Stimulated activated CD4-positive, alpha-beta T cell treated with anti-CD3 and anti-CD28 coated beads, Interleukin-2, amount 100 ng/mL, for 4 hours (primary cell): ENCODE measurements around the gene KIAA1328.

ENCODE experiments used
- DNase-seq: peaks from one replicate; pipeline ENCODE4 v3.0.0-alpha.2; 2020; ENCODE audit warnings: low read depth

The KIAA1328 gene

DNA sequence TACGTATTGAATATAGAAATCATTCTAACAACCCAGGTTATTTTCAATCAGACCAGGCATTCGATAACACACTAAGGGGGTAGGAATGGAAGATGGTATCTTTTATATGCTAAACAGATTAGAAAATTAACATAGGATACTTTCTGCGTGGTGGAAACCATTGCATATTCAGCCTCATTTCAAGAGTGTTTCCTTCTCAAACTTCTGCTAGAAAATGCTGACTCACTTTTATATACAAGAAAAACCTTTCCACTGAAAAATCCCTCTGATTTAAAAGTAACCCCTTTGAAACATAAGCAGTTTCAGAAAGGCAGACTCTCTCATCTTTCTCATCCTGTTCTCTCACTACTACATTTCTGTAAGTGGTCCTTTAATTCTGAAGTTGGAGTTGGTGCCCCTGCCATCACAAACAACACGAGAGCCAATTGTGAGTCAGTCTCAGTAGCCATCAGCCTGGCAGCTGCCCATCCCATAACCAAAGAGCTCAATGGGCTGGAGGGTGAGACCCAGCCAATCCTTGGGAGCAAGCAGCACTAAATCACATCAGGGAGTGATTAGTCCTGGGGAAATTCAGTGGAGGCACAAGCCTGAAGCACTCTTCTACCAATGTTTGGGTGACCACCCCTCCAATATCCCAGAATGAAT, 393.5 kb downstream of the KIAA1328 start:
- no peak for DNase-seq

DNA sequence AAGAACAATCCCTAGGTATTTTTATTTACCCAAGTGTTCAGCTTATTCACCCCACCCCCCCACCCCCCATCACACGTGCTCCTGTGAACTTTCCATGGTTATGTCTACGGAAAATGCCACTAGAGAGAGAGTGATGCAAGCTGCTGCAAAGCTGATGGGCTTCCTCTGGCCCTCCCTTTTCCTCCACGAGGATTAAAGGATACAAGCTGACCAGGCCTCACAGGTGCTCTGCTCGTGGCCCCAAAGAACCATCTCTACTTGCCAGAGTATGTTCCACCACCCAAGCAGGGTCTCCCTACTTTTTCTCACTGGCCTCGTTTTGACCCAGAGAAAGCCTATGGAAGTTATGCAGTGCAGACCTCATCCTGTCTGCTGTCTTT, 394.1 kb downstream of the KIAA1328 start:
- no peak for DNase-seq

DNA sequence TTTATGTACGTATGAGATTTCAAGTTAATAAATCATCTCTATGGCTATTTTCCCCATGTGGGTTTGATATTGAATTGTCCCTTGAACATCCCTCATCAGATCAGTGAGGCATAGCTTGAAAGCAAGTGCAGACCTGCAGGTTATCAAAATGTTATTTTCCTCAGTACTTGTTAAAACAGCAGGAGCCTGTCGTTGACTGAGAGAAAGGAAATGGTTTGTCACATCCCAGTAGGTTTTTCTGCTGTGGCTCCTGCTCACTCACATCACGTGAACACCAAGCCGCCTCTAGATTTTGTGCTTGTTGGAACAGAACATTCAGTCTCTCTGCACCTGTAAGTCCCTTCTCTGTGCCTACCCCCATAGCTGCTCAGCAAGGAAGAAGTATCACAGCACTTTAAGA, 396.4 kb downstream of the KIAA1328 start:
- DNase-seq = no peak

DNA sequence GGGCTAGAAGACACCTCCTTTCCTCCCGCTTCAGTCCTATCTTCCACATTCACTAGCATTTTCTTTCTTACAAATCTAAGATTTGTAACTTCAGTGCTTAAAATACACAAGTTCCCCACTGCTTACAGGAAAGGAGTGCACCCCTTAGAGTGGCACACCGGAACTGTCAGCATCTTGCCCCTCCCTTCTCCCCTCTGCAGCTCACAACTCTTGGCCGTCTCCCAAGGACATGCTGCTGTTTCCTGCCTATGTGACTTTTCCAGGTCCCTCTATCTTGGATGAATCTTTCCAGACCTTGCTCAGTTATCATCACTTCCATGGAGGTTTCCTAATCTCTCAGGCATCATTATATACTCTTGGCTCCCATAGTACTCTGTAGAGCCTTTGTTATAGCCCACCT, 401.8 kb downstream of the KIAA1328 start:
- DNase-seq = no peak

DNA sequence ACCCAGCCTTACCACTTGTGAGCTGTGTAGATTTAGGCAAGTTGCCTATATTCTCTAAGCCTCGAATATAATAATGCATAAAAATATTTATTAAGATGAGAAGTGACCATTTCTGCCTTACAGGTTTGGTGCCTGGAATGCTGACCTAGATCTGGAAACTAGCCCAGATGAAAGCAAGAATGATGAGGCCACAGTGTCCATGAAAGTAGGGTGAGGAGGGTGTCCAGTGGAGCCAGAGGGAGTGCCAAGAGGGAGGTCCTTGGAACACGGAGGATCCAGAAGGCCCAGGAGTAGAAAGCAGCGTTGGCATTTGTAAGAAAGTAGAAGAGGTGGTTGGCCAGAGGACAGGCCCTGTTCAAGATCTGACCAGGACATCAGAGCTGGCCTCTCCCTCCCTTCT, 402.3 kb downstream of the KIAA1328 start:
- DNase-seq = no peak

DNA sequence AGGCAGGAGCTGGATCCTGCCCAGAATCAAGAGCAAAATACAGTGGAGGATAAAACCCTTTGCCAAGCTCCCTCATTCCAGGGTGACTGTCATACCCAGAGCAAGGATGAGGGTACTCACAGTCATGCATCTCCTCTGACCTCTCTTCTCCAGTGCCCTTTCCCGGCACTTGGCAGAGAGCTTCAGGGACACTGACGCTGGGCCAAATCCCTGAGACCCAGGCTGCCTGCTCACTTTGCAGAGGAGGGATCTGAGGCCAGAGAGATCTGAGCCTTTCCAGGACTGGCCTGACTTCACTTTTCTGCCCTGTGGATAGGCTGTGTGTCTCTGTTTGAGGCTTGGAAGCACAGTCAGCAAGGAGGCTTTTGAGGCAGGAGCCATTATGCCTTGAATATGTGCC, 406.7 kb downstream of the KIAA1328 start:
- DNase-seq = no peak

DNA sequence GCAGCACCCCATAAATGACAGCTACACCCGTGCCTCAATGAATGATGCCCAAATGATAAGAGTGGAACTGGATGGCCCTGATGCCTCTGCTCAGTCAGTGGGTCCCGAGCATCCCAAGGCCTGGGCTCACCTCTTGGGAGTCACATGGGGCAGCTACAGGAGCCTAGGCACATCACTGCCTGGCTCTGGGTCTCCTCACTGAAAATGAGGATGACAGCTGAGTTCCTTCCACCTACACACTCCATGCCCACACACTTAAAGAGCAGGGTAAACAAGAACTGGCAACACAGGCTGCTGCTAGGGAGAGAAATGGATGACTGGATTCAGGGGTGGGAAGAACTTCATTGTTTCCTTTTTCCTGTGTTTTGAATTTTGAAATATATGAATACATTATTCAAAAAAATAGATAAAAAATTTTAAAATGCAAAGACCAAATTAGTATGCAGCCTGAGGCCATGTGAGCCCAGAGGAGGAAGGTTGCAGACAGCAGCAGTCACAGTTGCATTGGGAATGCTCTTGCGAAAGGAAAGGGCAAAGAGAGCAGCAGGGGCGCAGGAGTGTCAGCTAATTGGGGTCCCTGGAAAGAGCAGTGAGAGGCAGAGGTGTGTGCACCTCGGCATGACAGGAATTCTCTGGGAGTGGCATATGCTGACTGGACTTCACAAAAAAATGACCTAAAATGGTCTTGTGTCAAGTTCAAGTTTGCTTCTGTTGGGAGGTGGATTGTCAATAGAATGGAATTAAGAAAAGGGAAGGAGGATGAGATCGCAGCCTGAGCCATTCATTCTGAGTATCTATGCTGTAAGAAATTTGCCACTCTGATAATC, 409.6 kb downstream of the KIAA1328 start:
- DNase-seq = no peak

DNA sequence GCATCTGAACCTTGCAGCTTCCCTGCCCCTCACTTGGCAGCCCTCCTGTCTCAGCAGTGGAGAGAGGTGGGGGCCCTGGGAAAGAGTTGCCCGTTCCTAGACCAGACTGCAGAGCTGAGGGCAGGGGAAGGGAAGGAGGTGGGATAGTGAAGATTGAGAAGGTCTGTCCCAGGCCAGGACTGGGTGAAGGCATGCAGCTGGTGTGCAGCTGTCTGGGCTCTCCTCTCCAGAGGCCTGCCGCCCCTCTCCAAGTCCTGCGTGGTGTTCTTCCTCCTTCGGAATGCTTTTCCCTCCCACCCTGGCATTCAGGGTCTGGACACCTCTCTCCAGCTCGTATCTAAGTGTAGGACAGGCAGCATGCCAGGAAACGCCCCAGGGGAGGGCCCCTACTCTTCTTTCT, 413.2 kb downstream of the KIAA1328 start:
- DNase-seq = no peak

DNA sequence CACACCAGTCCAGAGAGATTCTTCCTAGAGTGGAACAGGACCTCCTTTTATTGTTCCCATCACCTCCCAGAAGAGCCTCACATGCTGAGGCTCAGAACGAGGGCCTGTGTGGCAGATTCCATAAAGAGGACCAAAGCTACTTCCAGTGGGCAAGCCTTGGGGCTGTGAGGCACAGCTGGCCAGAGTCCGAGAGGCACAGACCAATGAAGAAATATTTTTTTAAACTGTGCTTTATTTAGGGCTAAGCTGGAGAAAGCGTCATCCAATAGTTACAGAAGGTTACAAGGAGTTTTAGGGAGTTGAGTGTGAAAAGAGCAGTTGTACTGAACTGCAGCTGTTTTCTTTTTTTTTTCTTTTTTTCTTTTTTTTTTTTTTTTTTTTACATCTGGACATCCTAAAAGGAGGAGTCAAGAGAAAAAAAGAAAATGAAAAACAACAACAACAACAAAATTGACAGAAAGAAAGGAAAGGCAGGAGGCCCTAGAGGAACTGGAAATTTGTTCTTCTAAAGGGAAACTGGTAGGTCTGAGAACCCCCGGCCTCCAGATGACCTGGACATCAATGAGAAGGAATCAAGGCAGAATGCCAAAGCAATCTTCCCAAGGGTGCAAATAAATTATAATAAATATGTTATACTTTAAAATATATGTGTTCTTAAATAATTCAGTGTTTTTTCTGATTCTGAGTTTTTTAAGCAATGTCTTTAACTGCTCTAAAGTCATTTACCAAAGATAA, 414.1 kb downstream of the KIAA1328 start:
- no peak for DNase-seq

DNA sequence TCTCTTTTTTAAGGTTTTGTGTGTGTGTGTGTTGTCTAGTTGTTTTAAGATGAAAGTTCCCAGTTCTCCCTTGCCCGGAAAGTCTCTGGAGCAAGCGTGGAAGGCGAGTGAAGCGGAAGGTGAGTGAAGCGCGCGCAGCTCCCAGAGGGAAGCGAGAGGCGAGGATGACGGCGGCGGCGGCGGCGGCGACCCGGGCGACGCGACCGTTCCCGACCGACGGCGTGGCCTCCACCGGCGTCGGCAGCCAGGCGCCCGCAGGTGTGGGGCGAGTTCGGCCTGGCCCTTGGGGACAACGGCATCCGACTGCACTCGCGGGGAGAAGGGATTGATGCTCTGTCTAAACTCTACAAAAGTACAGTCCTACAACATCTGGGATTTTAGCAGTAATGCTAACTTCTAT, 414.8 kb downstream of the KIAA1328 start:
- no peak for DNase-seq

DNA sequence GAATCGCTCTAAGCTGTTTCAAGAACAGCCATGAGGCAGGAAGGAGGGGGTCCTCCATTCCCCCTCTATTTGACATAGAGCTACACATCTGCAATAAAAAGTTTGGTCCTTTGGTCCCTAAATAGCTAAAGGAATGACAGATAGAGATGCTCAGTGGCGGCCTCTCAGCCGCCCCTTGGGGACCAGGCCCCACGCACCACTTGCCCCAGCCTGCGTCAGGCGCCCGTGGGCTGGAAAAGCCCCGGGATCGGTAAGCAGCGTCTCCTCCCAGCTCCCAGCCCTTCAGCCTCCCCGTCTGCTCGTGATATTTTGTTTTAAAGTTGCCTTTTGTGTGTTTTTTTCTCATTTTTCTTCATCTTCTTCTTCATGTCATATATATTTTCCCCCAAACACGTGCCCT, 415.7 kb downstream of the KIAA1328 start:
- no peak for DNase-seq

DNA sequence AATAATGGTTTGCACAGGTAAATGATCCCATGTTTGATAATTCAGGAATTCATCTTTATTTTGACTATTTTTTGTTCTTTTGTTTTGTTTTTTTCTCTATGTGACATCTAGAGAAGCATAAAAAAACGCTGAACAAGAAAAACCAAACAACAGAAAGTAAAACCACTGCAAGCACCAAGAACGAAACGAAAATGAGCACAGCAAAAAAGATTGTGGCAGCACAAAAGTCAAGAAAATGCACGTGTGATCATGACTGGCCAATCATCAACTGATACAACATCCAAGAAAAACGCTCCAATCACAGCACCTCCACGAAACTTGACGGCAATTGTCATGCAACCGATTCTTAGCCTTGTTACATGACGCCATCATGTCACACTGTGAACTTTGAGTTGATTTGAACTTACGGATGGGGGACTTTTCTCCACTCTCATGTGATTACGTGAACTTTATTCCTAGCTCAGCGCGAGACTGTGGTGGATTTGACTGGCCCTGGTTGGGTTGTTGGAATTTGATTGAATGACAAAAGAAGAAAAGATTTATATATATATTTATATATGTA, 417.9 kb downstream of the KIAA1328 start:
- no peak for DNase-seq

DNA sequence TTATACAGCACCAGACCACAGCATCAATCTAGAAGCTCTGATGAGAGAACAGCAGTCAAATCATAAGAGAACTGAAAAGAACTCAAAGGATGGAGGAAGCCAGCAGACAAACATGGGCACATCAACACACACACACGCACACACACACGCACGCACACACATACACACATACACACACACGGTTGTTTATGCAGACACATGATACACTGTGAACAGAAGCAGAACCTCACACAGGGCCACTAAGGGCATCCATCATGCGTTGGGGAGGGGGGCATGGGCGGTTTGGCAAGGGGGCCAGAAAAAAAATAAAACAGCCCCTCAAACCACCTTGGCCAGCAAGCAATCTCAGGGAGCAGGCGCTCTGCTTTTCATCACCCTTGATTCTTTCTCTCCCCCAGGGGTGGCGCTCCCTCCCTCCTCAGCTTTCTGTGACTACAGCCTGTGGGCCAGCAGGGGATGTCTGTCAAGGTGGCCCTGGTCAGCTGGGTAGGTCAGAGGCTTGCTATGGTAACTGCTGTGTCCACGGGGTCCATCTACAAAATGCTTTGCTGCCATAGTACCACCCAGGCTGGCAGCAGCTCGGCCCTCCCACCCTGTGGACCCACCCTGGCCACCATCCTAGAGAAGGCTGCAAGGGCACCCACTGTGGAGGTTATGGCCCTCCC, 418.7 kb downstream of the KIAA1328 start:
- no peak for DNase-seq

DNA sequence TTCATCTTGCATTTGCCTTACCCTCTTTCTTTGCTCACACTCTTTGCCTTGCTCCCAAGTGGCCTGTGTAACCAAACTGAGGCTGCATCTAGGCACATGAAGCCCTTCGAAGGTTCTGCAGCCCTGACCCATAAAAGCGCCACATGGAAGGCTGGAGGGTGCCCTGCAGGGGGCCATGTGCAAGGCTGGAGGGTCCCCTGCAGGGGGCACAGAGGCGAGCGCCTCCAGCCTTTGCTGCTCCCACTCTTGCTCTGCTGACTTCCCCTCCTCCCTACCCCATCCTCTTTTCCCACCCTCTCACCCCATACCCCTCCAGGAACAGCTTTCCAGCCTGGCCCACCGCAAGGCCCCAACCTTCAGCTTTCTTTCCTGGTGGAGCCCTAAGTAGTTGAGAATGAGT, 419.4 kb downstream of the KIAA1328 start:
- no peak for DNase-seq

DNA sequence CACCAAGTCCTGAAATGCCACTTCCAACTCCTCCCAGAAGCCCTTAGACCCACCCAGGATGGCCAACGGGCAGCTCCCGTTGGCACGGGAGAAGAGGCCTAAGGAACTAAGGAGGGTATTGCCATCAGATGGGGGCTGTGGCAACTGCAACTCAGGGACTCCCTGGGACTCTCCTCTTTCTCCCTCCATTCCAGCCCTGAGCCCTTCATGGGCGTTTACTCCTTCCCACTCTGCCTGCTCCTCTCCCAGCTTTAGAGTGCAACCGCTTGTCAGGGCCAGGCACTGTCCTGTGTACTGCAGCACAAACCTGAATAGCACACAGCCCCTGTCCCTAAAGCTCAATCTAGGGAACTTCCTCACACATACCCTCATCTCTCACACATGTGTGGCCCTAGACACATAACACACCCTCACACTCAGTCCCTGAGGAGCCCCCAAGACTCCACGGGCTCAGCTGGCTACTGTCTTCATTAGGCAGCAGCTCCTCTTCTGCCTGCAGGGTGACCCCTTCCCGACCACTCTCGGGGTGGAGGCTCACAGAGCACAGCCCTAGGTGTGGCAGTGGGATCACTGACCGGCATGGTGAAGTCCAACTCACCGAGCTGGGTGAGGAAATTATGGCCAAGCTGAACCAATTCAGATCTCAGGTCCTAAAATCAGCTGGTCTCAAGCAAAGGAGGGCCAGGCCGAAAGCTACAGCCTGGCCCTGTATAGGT, 420.4 kb downstream of the KIAA1328 start:
- no peak for DNase-seq

DNA sequence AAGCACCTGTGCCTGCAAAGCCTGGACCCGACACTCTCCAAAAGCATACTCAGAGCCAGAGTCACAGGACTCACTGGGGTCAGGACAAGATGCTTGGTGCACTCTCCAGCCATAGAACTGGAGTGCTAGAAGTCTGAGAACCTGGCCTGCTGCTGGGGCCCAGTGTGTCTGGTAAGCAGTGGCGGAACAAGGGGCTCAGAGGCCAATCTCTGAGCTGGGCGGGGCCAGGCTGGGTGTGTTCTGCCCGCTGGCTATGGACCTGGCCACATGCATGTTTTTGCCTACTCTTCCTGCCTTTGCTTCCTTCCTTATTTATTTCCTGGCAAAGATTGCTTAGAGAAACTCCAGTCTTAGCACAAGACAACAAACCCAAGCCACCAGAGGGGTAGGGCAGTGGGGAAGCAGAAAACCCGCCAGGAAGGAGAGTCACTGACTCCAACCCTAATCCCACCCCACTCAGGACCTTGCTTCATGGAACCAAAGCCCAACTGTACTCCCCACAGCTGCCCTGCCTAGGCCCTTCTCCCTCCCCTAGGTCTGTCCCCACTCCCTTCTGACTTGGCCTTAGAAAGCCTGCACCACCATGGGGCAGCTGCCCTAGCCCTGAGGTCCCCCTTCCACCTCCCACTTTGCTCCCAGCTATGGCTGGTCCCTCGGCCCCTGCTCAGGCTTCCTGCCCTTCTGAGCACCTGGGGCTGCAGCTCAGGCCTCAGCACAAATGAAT, 421.1 kb downstream of the KIAA1328 start:
- DNase-seq = no peak

DNA sequence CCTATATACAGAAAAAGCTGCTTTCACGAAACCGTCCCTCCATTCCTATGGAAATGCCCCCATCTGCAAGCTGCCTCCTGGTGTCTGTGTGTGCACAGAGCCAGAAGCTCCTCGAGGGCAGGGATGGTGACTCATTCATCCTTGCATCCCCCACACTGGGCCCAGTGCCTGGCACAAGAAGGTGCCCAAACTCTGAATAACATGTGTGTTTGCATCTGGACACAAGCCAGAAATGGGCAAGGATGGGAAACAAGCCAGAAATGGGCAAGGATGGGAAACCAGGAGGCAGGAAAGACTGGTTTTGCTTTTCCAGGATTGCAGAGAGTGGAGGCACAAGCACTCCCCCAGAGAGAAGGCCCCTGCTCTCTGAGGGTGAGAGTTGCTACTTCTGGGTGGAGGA, 422.8 kb downstream of the KIAA1328 start:
- no peak for DNase-seq

DNA sequence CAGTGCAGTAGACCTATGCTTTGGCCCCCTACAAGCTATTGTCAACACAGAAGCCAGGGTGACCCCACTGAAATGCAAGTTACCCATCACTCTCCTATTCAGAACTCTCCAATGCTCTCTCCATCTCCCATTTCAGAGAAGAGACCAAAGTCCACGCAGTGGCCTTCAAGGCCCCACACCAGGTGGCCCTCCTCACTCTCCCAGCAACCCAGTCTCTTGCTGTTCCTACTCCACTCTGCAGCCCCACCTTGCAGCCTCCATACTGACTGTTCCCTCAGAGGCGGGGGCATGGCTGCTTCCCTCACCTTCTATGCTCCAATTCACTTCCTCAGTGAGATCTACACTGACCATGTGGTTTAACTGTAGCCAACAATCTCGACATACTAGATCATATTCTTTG, 423.4 kb downstream of the KIAA1328 start:
- no peak for DNase-seq

DNA sequence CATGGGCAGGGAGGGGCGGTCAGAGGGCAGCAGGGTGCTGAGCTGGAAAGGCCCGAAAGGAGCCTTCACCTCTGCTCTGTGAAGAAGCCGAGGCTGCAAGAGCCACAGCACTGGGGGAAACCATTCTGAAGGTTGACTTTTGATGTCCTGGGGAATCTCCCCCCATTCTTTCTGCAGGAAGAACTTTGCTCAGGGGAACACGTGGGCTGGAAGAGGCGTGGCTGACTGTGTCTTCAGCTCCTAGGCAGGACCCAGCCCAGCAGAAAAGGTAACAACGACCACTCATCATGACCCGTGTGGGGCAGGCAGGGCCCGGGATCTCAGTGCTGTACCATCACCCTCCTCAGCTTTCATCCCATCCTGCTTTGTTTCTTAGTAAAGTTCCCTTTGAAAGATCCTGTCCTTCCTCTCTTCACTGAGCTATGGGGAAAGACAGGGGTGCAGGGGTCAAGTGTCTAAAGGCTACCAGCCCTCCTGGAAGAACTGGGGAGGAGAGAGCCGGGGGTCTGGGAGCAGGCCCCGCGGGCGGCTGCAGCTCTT, 424.0 kb downstream of the KIAA1328 start:
- DNase-seq = no peak

DNA sequence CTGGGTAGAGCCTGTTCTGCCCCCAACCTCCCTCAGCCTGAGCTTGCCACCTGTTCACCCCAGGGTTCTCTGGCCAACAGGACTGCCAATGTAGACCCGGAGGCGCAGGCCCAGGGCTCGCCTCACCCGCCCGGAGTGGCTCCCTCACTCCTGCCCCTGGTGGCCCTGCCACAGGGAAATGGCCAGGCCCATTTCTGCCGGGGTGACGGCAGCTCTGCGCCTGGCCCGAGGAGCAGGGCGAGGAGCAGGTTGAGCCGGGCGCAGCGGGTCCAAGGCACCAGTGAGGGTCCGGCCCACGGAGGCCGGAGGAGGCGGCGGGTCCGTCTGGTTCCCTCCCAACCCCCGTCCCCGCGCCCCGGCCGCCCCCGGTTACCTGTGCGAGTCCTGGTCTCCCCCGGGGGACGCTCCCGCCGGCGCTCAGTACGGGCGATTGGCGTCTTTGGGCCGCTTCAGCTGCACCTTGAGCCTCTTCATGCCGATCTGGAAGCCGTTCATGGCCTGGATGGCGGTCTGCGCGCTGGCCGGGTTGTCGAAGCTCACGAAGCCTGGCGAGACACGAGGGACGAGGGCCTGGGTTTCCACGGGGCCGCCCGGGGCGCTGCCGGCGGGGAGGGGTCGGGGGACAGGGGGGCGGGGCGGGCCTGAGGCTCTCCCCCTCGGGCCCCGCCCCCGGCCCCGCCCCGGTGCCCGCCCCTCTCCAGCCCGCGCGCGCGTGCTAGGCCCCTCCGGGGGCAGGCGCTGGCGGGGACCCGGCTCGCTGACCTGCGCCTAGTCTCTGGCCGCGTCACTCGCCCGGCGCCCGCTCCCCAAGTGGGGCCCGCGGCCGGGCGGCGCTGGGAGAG, 424.7 kb downstream of the KIAA1328 start:
- DNase-seq = no peak
